ENCODE measurements around the gene ARHGAP1. TPM values are rescaled to one million over a fixed set of nuclear protein-coding genes. Genes with fewer than 3 reads are reported as not detected.
A peak's percentile ranks its signal among the peaks of the same experiment; 100 is the strongest.

ARHGAP1 gene
- total and polyA plus RNA-seq, 2 of the 13 experiments (the other 11 are each of a cell fraction or from before 2014, with no cell fraction given), result 18.6 to 30.3 TPM

DNA sequence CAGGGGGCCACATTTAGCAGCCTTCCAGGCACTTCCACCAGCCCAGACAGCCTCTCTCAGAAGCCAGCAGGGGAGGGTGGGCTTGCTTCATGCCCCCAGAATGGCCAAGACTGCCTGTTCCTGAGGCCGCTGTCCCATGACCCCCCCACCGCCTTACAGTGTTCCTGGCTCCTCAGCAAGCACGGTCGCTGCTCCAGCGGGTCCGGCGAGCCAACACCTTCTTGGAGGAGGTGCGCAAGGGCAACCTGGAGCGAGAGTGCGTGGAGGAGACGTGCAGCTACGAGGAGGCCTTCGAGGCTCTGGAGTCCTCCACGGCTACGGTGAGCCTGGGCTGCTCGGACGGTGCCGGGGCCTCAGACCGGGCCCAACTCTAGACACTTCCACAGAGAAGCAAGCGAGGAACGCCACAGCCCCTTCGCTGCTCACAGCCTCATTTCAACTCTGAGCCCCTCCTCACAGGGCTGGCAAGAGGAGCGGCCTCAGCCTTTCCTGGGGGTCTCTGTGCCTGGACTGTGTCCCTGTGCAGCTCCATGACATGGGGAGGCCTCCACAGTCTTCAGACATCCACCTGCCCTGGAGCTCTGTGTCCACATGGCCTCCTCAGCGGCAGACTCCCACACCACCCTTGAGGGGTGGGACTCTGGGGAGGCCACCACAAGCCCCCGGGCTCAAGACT is 19.3 kb upstream of the ARHGAP1 start (continued):
- no peak for TF ChIP-seq ZNF660 (CRISPR knock-in tag; IDR thresholded peaks at IDR 0.05; ENCODE audit: borderline replicate concordance, low read depth)
- TF ChIP-seq ZNF512 (CRISPR knock-in tag; IDR thresholded peaks at IDR 0.05), result peak; percentile 16; the same call in 1 of the 2 replicates
- TF ChIP-seq ELK4 (CRISPR knock-in tag; IDR thresholded peaks at IDR 0.05; ENCODE audit: borderline replicate concordance), result no peak
- no peak for TF ChIP-seq ZNF788 (CRISPR knock-in tag; IDR thresholded peaks at IDR 0.05; ENCODE audit: borderline replicate concordance)
- no peak for TF ChIP-seq ZNF343 (CRISPR knock-in tag; IDR thresholded peaks at IDR 0.05)
- TF ChIP-seq ZNF431 (CRISPR knock-in tag; IDR thresholded peaks at IDR 0.05; ENCODE audit: borderline replicate concordance, low read depth), result peak; percentile 47; the same call in 1 of the 2 replicates
- TF ChIP-seq FOXM1 (CRISPR knock-in tag; IDR thresholded peaks at IDR 0.05), result no peak
- TF ChIP-seq FOXP1 (IDR thresholded peaks at IDR 0.05), result no peak
- TF ChIP-seq FOXP1 (CRISPR knock-in tag; IDR thresholded peaks at IDR 0.05), result no peak
- no peak for TF ChIP-seq RFXANK (CRISPR knock-in tag; IDR thresholded peaks at IDR 0.05)
- TF ChIP-seq GTF3A (CRISPR knock-in tag; conservative IDR thresholded peaks at IDR 0.05), result no peak
- TF ChIP-seq SMC3 (IDR thresholded peaks at IDR 0.05; ENCODE audit: low read length), result no peak
- TF ChIP-seq NR2C2 (CRISPR knock-in tag; IDR thresholded peaks at IDR 0.05; ENCODE audit: borderline replicate concordance), result no peak
- no peak for TF ChIP-seq CEBPZ (IDR thresholded peaks at IDR 0.05; ENCODE audit: low read length)
- no peak for TF ChIP-seq ZNF30 (CRISPR knock-in tag; IDR thresholded peaks at IDR 0.05)
- TF ChIP-seq ZNF547 (CRISPR knock-in tag; IDR thresholded peaks at IDR 0.05), result no peak
- TF ChIP-seq, protein P1, sequence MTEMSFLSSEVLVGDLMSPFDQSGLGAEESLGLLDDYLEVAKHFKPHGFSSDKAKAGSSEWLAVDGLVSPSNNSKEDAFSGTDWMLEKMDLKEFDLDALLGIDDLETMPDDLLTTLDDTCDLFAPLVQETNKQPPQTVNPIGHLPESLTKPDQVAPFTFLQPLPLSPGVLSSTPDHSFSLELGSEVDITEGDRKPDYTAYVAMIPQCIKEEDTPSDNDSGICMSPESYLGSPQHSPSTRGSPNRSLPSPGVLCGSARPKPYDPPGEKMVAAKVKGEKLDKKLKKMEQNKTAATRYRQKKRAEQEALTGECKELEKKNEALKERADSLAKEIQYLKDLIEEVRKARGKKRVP (CRISPR knock-in tag; IDR thresholded peaks at IDR 0.05), result no peak
- TF ChIP-seq CHD4 (IDR thresholded peaks at IDR 0.05; ENCODE audit: borderline replicate concordance, low read length), result no peak
- no peak for TF ChIP-seq ZBTB20 (CRISPR knock-in tag; IDR thresholded peaks at IDR 0.05; ENCODE audit: borderline replicate concordance, low read depth)
- TF ChIP-seq HNF4G (IDR thresholded peaks at IDR 0.05; ENCODE audit: borderline replicate concordance, low read depth, low read length), result no peak
- TF ChIP-seq HNF4G (CRISPR knock-in tag; IDR thresholded peaks at IDR 0.05; ENCODE audit: borderline replicate concordance, low read depth), result no peak
- TF ChIP-seq ZNF558 (CRISPR knock-in tag; IDR thresholded peaks at IDR 0.05; ENCODE audit: borderline replicate concordance), result no peak; the same call in 1 of the 2 replicates
- TF ChIP-seq ZNF879 (CRISPR knock-in tag; IDR thresholded peaks at IDR 0.05), result no peak

Data from HepG2 (cell line).